ENCODE results near the gene RPS25.

Gene RPS25

DNA sequence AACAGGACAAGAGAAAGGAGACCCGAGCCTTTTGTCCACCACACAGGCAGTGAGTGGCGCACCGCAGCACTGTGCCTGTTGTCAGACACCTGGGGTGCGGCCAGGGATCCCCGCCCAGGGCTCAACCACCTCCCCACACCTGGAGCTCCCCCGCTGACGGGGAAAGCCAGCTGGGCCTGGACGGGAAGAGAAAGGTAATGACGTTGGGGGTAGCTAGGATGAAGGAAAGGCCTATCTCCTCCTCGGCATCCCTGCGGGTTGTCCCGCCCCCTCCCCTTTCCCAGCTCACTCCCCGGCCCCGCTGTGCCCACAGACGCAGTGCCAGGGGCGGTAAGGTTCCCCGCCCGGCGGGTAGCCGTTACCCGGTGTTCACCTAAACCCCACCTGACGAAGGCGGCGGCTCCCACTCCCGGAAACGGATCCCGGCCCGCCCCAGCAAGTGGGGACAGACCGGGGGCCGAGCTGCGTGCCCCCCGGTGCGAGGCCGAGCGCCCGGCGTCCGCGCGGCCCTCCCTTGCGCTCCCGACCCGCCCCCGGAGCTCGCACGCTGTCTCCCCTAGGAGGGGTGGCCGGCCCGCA, 38.4 kb upstream of the RPS25 start:
- TF ChIP-seq, protein P1, sequence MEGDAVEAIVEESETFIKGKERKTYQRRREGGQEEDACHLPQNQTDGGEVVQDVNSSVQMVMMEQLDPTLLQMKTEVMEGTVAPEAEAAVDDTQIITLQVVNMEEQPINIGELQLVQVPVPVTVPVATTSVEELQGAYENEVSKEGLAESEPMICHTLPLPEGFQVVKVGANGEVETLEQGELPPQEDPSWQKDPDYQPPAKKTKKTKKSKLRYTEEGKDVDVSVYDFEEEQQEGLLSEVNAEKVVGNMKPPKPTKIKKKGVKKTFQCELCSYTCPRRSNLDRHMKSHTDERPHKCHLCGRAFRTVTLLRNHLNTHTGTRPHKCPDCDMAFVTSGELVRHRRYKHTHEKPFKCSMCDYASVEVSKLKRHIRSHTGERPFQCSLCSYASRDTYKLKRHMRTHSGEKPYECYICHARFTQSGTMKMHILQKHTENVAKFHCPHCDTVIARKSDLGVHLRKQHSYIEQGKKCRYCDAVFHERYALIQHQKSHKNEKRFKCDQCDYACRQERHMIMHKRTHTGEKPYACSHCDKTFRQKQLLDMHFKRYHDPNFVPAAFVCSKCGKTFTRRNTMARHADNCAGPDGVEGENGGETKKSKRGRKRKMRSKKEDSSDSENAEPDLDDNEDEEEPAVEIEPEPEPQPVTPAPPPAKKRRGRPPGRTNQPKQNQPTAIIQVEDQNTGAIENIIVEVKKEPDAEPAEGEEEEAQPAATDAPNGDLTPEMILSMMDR (IDR thresholded peaks at IDR 0.05; ENCODE audit: low read depth, low read length): no peak
- peak overlapping the region; percentile 86 for H3K4me3 ChIP-seq (ENCODE audit: low read depth, low read length)

DNA sequence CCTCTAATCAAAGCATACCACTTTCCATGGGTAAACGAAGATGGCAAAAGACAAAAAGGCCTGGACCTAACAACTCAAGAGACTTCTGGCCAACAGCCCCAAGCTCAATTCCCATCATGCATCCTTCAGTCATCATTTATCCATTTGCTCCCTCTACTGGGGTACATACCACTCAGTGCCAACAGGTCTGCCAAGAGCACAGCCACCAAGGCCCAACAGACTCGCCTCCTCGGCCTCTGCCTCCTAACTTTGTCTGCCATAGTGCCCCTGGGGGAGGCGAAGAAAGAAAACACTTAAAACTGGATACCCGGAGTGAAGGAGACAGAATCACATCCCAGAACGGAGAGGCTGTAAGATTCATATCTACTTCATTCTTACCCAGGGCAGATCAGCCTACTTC, 37.8 kb upstream of the RPS25 start:
- H3K4me3 ChIP-seq (ENCODE audit: low read depth, low read length): peak overlapping the region; percentile 86
- TF ChIP-seq, protein P1 (IDR thresholded peaks at IDR 0.05; ENCODE audit: low read depth, low read length): no peak

DNA sequence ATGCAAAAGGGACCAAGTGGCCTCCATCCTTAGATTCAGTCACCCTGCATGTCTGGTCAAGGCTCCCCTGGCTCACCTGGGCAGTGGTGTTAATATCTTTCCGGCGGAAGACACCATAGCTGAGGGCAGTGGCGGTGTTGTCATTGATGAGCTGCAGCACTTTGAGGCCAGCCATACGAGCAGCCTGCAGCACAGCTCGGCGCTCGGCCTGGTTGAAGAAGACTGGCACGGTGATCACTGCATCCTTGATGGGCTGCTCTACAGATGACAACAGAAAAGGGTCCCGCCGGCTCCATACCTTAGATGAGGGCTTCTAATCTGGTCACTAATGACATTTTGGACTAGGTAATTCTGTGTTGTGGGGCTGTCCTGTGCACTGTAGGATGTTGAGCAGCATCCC, 36.3 kb upstream of the RPS25 start:
- no peak overlapping the region for H3K4me3 ChIP-seq (ENCODE audit: low read depth, low read length)
- TF ChIP-seq, protein P1 (IDR thresholded peaks at IDR 0.05; ENCODE audit: low read depth, low read length): no peak

DNA sequence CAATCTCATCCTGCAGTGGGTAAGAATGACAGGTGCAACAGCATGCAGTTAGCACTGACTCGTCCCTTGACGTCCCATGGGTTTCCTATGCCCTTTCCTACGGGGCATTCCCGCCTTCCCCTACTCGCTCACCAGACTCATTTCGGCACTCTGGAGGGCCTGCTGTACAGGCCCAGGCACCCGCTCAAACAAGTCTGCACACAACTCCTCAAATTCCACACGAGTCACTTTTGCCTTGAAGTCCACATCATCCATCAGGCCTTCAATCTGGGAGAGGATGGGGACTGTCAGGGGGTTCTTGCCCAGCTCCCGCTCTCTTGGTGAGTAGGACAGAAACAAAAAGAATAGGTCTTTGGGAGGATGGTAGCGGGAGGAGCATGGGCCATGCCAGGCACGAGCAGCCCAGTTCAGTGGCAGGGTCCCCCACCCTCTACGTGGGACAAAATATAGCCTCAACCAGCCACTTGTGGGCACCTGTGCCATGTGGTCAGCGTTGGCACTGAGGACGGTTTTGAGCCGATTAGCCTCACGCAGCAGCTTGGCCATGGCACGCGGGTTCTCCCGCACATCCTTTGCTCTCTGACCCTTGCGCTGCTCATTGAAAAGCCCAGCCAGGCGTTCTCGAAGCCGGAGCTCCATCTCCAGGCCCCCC, 34.1 kb upstream of the RPS25 start:
- TF ChIP-seq, protein P1 (IDR thresholded peaks at IDR 0.05; ENCODE audit: low read depth, low read length): no peak
- no peak overlapping the region for H3K4me3 ChIP-seq (ENCODE audit: low read depth, low read length)

DNA sequence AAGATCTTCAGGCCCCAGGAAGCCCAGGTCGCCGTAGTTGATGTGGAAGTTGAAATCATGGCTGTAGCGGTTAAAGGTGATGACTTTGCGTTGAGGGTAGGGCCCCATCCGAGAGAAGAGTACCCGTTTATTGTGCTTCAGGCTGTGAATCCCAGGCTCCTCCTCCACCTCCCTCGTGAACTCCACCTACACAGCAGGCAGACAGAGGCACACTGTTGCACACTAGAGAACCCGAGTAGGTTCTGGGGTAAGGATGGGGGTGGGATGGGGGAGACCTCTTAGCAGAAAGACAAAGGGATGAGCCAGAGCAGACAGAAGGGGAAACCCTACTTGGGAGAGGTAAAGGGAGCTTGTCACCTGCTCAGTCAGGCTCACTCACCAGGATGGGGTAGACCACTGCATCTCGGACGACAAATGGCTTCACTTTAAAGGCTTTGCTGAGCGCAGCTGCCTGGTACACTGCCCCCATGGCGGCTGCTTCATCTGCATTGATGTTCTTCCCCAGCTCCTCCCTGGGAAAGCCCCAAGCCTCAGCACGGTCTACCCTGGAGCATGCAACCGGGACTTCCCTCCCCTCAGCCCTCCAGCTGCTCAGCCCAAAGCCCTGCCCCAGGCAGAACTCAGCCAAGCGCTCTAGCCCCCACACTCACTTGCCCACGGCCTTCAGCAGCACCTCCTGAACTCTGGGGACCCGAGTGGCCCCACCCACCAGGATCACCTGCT, 33.5 kb upstream of the RPS25 start:
- H3K4me3 ChIP-seq (ENCODE audit: low read depth, low read length): no peak overlapping the region
- TF ChIP-seq, protein P1 (IDR thresholded peaks at IDR 0.05; ENCODE audit: low read depth, low read length): no peak

DNA sequence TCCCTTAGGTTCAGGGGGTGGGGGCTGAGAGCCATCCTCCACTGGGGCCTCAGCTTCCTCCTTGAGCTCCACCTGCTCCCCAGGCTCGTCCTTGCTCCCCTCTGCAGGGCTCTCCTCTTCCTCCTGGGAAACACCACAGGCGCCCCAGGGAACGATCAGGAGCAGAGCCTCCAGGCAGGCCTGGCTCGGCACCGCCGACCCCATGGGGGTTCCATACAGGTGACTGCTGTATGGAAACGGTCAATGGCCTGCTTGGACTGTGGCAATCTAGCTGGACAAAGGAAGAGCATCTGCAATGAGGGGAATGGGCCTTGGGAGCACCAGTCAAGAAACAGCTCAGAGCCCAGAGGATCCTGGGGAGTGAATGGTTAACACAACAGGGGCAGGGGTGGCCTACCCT, 30.9 kb upstream of the RPS25 start:
- no peak overlapping the region for H3K4me3 ChIP-seq (ENCODE audit: low read depth, low read length)
- TF ChIP-seq, protein P1 (IDR thresholded peaks at IDR 0.05; ENCODE audit: low read depth, low read length): no peak

DNA sequence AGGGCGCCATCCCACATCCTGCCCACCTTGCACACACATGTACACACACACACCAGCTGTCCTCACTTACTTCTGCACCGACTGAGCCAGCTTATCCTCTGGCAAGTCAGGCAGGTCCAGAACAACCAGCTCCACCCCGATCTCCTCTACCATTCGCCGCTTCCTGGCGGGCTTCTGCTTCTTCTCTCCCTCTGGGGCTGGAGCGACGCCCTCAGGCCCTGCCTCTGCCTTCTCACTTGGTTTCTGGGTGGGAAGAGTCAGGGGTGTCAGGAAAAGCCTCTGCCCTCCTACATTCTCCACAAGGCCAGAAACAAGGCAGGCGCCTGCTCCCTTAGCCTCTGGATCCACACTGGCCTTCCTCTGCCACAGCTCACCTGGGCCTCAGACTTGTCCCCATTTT, 30.5 kb upstream of the RPS25 start:
- TF ChIP-seq, protein P1 (IDR thresholded peaks at IDR 0.05; ENCODE audit: low read depth, low read length): no peak
- H3K4me3 ChIP-seq (ENCODE audit: low read depth, low read length): no peak overlapping the region
